GM20000 (cell line): ENCODE measurements around the gene MCF2L2.

Experiments
- DNase-seq: peaks from one replicate; pipeline ENCODE4 v3.0.0; 2012; ENCODE audit warnings: low spot score
- TF ChIP-seq, protein P1 (sequence below): IDR thresholded peaks from 2 replicates; pipeline ENCODE4 v1.5.1; 2012; ENCODE audit warnings: mild to moderate bottlenecking, control low read depth; ENCODE audit errors: extremely low read depth, missing control alignments

The MCF2L2 gene

GRCh38 chr3:183283886-183284285, 144.5 kb downstream of the MCF2L2 start:
- DNase-seq: no peak
- TF ChIP-seq, protein P1, sequence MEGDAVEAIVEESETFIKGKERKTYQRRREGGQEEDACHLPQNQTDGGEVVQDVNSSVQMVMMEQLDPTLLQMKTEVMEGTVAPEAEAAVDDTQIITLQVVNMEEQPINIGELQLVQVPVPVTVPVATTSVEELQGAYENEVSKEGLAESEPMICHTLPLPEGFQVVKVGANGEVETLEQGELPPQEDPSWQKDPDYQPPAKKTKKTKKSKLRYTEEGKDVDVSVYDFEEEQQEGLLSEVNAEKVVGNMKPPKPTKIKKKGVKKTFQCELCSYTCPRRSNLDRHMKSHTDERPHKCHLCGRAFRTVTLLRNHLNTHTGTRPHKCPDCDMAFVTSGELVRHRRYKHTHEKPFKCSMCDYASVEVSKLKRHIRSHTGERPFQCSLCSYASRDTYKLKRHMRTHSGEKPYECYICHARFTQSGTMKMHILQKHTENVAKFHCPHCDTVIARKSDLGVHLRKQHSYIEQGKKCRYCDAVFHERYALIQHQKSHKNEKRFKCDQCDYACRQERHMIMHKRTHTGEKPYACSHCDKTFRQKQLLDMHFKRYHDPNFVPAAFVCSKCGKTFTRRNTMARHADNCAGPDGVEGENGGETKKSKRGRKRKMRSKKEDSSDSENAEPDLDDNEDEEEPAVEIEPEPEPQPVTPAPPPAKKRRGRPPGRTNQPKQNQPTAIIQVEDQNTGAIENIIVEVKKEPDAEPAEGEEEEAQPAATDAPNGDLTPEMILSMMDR: no peak

GRCh38 chr3:183281126-183281797, 147.2 kb downstream of the MCF2L2 start:
- TF ChIP-seq, protein P1: no peak
- DNase-seq: no peak

DNA sequence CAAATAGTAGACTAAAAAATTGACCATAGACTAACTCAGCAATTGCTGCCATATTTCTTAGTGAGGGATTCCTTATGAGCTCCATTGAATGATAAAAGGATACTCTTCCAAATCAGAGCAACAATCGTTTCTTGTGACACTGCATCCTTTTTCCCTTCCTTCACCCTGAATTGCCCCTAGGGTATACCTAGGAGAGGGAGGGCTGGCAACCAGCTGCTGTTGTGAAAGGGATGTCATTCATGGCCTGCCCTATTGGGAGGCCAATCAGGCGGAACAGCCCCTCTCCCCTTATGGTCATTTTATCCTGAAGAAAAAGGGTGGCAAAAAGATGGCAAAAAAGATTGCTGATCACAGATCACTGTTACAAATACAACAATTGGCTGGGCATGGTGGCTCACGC, 149.0 kb downstream of the MCF2L2 start:
- DNase-seq: no peak

DNA sequence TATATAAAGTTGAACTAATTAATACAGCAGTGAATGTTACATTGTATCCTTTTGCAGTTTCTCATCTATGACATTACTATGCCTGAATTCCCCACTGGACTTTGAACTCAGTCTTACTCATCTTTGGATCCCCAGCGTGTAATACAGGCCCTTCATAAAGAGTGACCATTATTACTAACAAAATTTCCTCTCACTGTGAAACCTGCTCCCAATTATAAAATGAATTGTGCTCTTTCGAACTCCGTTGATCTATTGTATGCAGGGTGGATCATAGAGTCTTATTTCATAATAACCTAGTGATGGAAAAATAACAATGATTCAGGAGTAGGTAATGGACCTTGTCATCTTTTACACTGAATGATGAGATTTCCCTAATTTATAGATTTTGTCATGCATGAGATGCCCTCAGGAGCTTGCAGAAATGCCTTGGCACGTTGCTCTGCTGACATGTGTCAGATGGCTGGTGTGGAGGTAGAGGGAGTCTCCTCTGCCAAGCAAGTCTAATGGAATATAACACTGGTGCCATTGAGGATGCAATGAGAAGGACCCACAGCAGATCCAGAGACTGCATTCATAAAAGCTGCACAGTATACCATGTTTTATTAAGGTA, 149.8 kb downstream of the MCF2L2 start:
- no peak for DNase-seq
- TF ChIP-seq, protein P1: no peak

More for the DNA sequence above, 149.0 kb downstream of the MCF2L2 start:
- TF ChIP-seq, protein P1: no peak

GRCh38 chr3:183277260-183277659, 151.2 kb downstream of the MCF2L2 start:
- TF ChIP-seq, protein P1: no peak
- DNase-seq: no peak

DNA sequence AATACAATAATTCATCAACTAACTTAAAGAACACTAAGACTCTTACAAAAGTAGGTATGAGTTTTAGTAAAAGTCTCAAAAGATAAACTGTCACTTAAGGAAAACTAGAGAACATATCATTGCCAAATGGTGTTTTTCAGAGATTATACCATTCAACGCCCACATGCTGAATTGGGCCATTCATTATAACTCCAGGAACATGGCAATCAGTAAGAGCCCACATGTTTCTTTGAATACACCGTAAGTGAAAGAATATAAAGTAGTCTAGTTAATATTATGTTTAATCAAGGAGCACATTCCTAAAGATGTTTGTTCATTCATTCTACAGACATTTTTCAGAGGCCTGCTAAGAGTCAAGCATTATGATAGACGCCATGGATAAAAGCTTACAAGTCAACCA, 152.5 kb downstream of the MCF2L2 start:
- DNase-seq: no peak
- TF ChIP-seq, protein P1: no peak

DNA sequence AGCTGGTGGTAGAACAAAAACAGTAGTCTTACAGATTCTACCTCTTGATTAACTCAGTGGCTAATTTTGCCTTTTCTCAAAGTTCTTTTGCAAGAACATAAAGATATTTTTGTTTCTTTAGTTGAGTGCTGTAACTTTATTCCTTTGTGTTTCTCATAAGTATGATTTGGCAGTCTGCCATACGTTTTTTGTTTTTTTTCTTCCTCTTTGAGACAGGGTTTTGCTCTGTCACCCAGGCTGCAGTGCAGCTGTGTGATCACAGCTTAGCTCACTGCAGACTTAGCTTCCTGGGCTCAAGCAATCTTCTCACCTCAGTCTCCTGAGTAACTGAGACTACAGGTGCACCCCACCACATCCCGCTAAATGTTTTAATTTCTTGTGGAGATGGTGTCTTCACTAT, 153.0 kb downstream of the MCF2L2 start:
- DNase-seq: no peak

More for the DNA sequence above, 153.0 kb downstream of the MCF2L2 start:
- TF ChIP-seq, protein P1: no peak
